GM23338 (cell line): ENCODE data around the gene HSPB6. TPM values are rescaled to one million over a fixed set of nuclear protein-coding genes. Genes with fewer than 3 reads are reported as not detected.

Experiments used
- ATAC-seq: fragments of 200-7000 bp; cut with Tn5 transposase; 3 replicates; pipeline ENCODE4 v1.9.1; 2020
- DNase-seq: peaks from one replicate; pipeline ENCODE4 v3.0.0-alpha.2; 2015; ENCODE audit warnings: low spot score
- H2AFZ ChIP-seq: fragments of 200-600 bp; sonication (generic); 2 replicates; pipeline ENCODE4 v1.8.0; 2016; ENCODE audit warnings: antibody characterized with exemption, mild to moderate bottlenecking, moderate library complexity
- H3F3A ChIP-seq: fragments of 200-600 bp; sonication (generic); replicated peaks from 2 replicates; pipeline ENCODE4 v1.8.0; 2017; ENCODE audit warnings: antibody characterized with exemption, mixed run types, low read depth
- H3K27ac ChIP-seq: fragments of 200-600 bp; sonication (generic); 2 replicates; pipeline ENCODE4 v1.6.1; 2016; ENCODE audit warnings: low read depth
- H3K27me3 ChIP-seq: fragments of 200-600 bp; sonication (generic); 2 replicates; pipeline ENCODE4 v1.8.0; 2016; ENCODE audit warnings: mild to moderate bottlenecking, mixed run types, moderate library complexity; ENCODE audit not compliant: insufficient read depth
- H3K36me3 ChIP-seq: fragments of 200-600 bp; sonication (generic); 2 replicates; pipeline ENCODE4 v1.8.0; 2016; ENCODE audit warnings: mild to moderate bottlenecking; ENCODE audit not compliant: insufficient read depth
- H3K4me1 ChIP-seq: fragments of 200-600 bp; sonication (generic); 2 replicates; pipeline ENCODE4 v1.8.0; 2016; ENCODE audit warnings: mild to moderate bottlenecking, moderate library complexity; ENCODE audit not compliant: insufficient read depth
- H3K4me2 ChIP-seq: fragments of 200-600 bp; sonication (generic); 2 replicates; pipeline ENCODE4 v1.7.1; 2017; ENCODE audit warnings: mixed run types
- H3K4me3 ChIP-seq: fragments of 200-600 bp; sonication (generic); 2 replicates; pipeline ENCODE4 v1.6.1; 2016; ENCODE audit warnings: mixed run types
- H3K79me2 ChIP-seq: fragments of 200-600 bp; sonication (generic); replicated peaks from 2 replicates; pipeline ENCODE4 v1.8.0; 2017; ENCODE audit warnings: mild to moderate bottlenecking; ENCODE audit not compliant: insufficient read depth
- H3K9me2 ChIP-seq: fragments of 200-600 bp; sonication (generic); 2 replicates; pipeline ENCODE4 v1.8.0; 2017; ENCODE audit not compliant: insufficient read depth
- H4K20me1 ChIP-seq: fragments of 200-600 bp; sonication (generic); replicated peaks from 2 replicates; pipeline ENCODE4 v1.8.0; 2017; ENCODE audit warnings: mild to moderate bottlenecking; ENCODE audit not compliant: insufficient read depth
- H3K27ac Mint-ChIP-seq: 2 replicates; pipeline ENCODE4 v1.8.0; 2020; ENCODE audit warnings: inconsistent platforms, mild to moderate bottlenecking, moderate library complexity, mixed read lengths
- H3K27me3 Mint-ChIP-seq: 3 replicates; pipeline ENCODE4 v1.8.0; 2022; ENCODE audit warnings: low read depth, mild to moderate bottlenecking, moderate library complexity, mixed read lengths, inconsistent platforms; ENCODE audit not compliant: insufficient read depth, poor library complexity
- H3K36me3 Mint-ChIP-seq: 3 replicates; pipeline ENCODE4 v1.8.0; 2021; ENCODE audit warnings: low read depth, mild to moderate bottlenecking, inconsistent platforms, moderate library complexity, mixed read lengths
- H3K4me1 Mint-ChIP-seq: 3 replicates; pipeline ENCODE4 v1.8.0; 2020; ENCODE audit warnings: mild to moderate bottlenecking, inconsistent platforms, mixed read lengths
- H3K4me3 Mint-ChIP-seq: 3 replicates; pipeline ENCODE4 v1.8.0; 2021; ENCODE audit warnings: moderate library complexity, mild to moderate bottlenecking, inconsistent platforms, mixed read lengths
- H3K9me3 Mint-ChIP-seq: 3 replicates; pipeline ENCODE4 v1.8.0; 2020; ENCODE audit warnings: moderate library complexity, mild to moderate bottlenecking, inconsistent platforms, mixed read lengths
- CREB1 ChIP-seq: fragments of 250-450 bp; sonication (Bioruptor Pico); IDR thresholded peaks from 2 replicates; pipeline ENCODE4 v1.5.0; 2020; ENCODE audit warnings: low read depth, mild to moderate bottlenecking, moderate library complexity
- CTCF ChIP-seq, 2 experiments: fragments of 200-600 bp in 1 of 2; sonication (generic) in 1 of 2; conservative IDR thresholded peaks; 2 replicates each; pipeline versions ENCODE4 v1.5.1 to v1.6.1; 2016 to 2017; ENCODE audit warnings: antibody characterized with exemption in 2 of 2, low read depth in 2 of 2, mild to moderate bottlenecking in 2 of 2, moderate library complexity in 1 of 2
- ETS1 ChIP-seq: IDR thresholded peaks from 2 replicates; pipeline ENCODE4 v1.6.1; 2016; ENCODE audit warnings: antibody characterized with exemption
- EZH2 ChIP-seq: fragments of 200-600 bp; sonication (generic); IDR thresholded peaks from one replicate; pipeline ENCODE4 v1.8.0; 2017; ENCODE audit warnings: antibody characterized with exemption, mild to moderate bottlenecking, low read depth; ENCODE audit not compliant: unreplicated experiment
- EZH2phosphoT487 ChIP-seq: fragments of 200-600 bp; sonication (generic); IDR thresholded peaks from one replicate; pipeline ENCODE4 v1.8.1; 2018; ENCODE audit warnings: antibody characterized with exemption; ENCODE audit not compliant: unreplicated experiment
- JUNB ChIP-seq: IDR thresholded peaks from one replicate; pipeline ENCODE4 v1.6.1; 2016; ENCODE audit warnings: antibody characterized with exemption; ENCODE audit not compliant: unreplicated experiment
- NANOG ChIP-seq: IDR thresholded peaks from 2 replicates; pipeline ENCODE4 v1.6.1; 2016; ENCODE audit warnings: antibody characterized with exemption, borderline replicate concordance
- POLR2AphosphoS5 ChIP-seq: IDR thresholded peaks from 2 replicates; pipeline ENCODE4 v1.6.1; 2016; ENCODE audit warnings: antibody characterized with exemption, low read depth
- REST ChIP-seq: IDR thresholded peaks from one replicate; pipeline ENCODE4 v1.6.1; 2018; ENCODE audit warnings: antibody characterized with exemption; ENCODE audit not compliant: unreplicated experiment
- STAT1 ChIP-seq: IDR thresholded peaks from one replicate; pipeline ENCODE4 v1.6.1; 2016; ENCODE audit warnings: antibody characterized with exemption; ENCODE audit not compliant: unreplicated experiment
- ZNF114 ChIP-seq: fragments of 250-450 bp; sonication (Bioruptor Pico); IDR thresholded peaks from 2 replicates; pipeline ENCODE4 v1.5.0; 2020; ENCODE audit warnings: mild to moderate bottlenecking, moderate library complexity
- ZNF331 ChIP-seq: fragments of 250-450 bp; sonication (Bioruptor Pico); IDR thresholded peaks from 2 replicates; pipeline ENCODE4 v1.5.0; 2020; ENCODE audit warnings: low read depth, mild to moderate bottlenecking, moderate library complexity
- ZNF462 ChIP-seq: fragments of 250-450 bp; sonication (Bioruptor Pico); IDR thresholded peaks from 2 replicates; pipeline ENCODE4 v1.5.0; 2020; ENCODE audit warnings: mild to moderate bottlenecking, moderate library complexity
- polyA plus RNA-seq: library from polyadenylated mRNA; unstranded; fragments of >200 nt; fragmentation: Nextera tagmentation; extraction: Ambion mirVana; gene quantifications from 2 replicates; pipeline ENCODE4 v1.2.1, GENCODE V29; 2016
- total RNA-seq: library from RNA; depleted of rRNA; stranded (reverse); fragments of >200 nt; shearing (Covaris generic); gene quantifications from 2 replicates; pipeline ENCODE4 v1.2.3, GENCODE V29; 2014

Gene HSPB6
- total and polyA plus RNA-seq, 2 experiments from 2014 or later, result 0.87 to 3.2 TPM

- Mint-ChIP-seq H3K4me1 (peaks cover 25% of the 10 kb centered on the region), H3K9me3 (no peaks in the 10 kb centered on the region; the same call in 1 of the 3 replicates), H3K4me3 (peak within 1 kb of the TSS; percentile 97), H3K27me3 (peaks cover 5% of the 10 kb centered on the region), H3K36me3 (peaks cover 7% of the 10 kb centered on the region), H3K27ac (peak within 1 kb of the TSS; percentile 100)
- Histone ChIP-seq H3K27me3 (no peaks in the 10 kb centered on the region), H4K20me1 (no peaks in the 10 kb centered on the region), H3K4me1 (peaks cover 20% of the 10 kb centered on the region), H3K27ac (peak within 1 kb of the TSS; percentile 94), H3K79me2 (peaks cover 14% of the 10 kb centered on the region), H3F3A (peaks cover 10% of the 10 kb centered on the region), H3K9me2 (no peaks in the 10 kb centered on the region), H3K4me3 (peak within 1 kb of the TSS; percentile 76), H3K36me3 (no peaks in the 10 kb centered on the region), H3K4me2 (peak within 1 kb of the TSS; percentile 79), H2AFZ (peak within 1 kb of the TSS; percentile 64)
- ATAC-seq (peak; percentile 45), DNase-seq (peak; percentile 99)
- TF ChIP-seq ZNF331 (no peak), EZH2phosphoT487 (no peak), REST (no peak), CREB1 (CRISPR knock-in tag) (peak; percentile 94), CTCF (conservative IDR thresholded peaks at IDR 0.05; ENCODE audit: low read depth in 2 of 2) (no peak), STAT1 (no peak), POLR2AphosphoS5 (peak; percentile 62), JUNB (no peak), EZH2 (no peak), ZNF114 (CRISPR knock-in tag) (no peak), NANOG (no peak), ZNF462 (no peak), ETS1 (peak; percentile 96)
Observed at GRCh38 chr19:35745328-35746086, 11.3 kb downstream of the HSPB6 start, which contains the start of the genes PSENEN and U2AF1L4. TSS of gene PSENEN (plus strand) at chr19:35745651. CDS start at chr19:35745931, 280 bp downstream. TSS of gene U2AF1L4 (minus strand) at chr19:35745418. CDS start at chr19:35745391, 27 bp downstream.
